ENCODE data around the gene ISG15. TPM values are rescaled to one million over a fixed set of nuclear protein-coding genes. Genes with fewer than 3 reads are reported as not detected.

Gene ISG15
- total and polyA plus RNA-seq, 9 of the 15 experiments (the other 6 are each of a cell fraction or from before 2014, with no cell fraction given): 0.40 to 58.3 (median 12.2) TPM

GRCh38 chr1:966704-967300, 46.5 kb upstream of the ISG15 start (continued):
- TF ChIP-seq POLR3A (IDR thresholded peaks at IDR 0.05; ENCODE audit: borderline replicate concordance, extremely low read depth, insufficient read depth, insufficient read length) (no peak), E2F1 (CRISPR knock-in tag; IDR thresholded peaks at IDR 0.05) (no peak; the same call in 1 of the 2 replicates), U2AF1 (optimal IDR thresholded peaks at IDR 0.05; ENCODE audit: low read depth, low read length) (no peak)

- H3K36me3 ChIP-seq (ENCODE audit: control insufficient read depth, insufficient read depth, low read length): peaks cover 28% of the 10 kb centered on the region; the same call in 2 of the 3 replicates
- ATAC-seq (no peak), FAIRE-seq (no peak), DNase-seq (ENCODE audit: extremely low read depth in 1 of 4, low spot score in 3 of 4) (no peak)
- intact Hi-C loops (cut with micrococcal nuclease) (no loop called here), in situ Hi-C loops (cut with MboI) (no loop called here)
- POLR2A ChIA-PET: interaction anchor here (0.6 to 1.8 kb wide), 9 partner anchors 8 to 38 kb away, joined by 3 to 10 read pairs (median 3); no protein-coding TSS in a partner anchor
- BruUV-seq (replicated peaks): no TSS peak
- no peaks in the 10 kb centered on the region for H4K20me1 ChIP-seq (replicated peaks; ENCODE audit: control insufficient read depth, insufficient read depth, low read length)
- WGBS (ENCODE audit: insufficient coverage, low coverage, missing lambda C conversion rate): 75% methylated on average over 19 of the region's 23 CpGs
- TF ChIP-seq MXD1 (CRISPR knock-in tag; IDR thresholded peaks at IDR 0.05; ENCODE audit: borderline replicate concordance, poor library complexity, severe bottlenecking) (no peak), CREB3 (tag; conservative IDR thresholded peaks at IDR 0.05; ENCODE audit: low read depth) (no peak), MAFF (IDR thresholded peaks at IDR 0.05; ENCODE audit: low read length) (no peak), PHF20 (IDR thresholded peaks at IDR 0.05; ENCODE audit: partially characterized antibody) (no peak), DPF2 (IDR thresholded peaks at IDR 0.05) (no peak)
- peaks cover 0 to 10% of the 10 kb centered on the region in 2 experiments; a peak in 2 of 5 replicates for H3K27me3 ChIP-seq (ENCODE audit: control insufficient read depth in 2 of 2, insufficient read depth in 2 of 2, low read length in 2 of 2)
- H3K4me3 ChIP-seq: no peak overlapping the region; the same call in 1 of the 2 replicates
- H3K9me1 ChIP-seq (ENCODE audit: control insufficient read depth, insufficient read depth, low read length): no peaks in the 10 kb centered on the region
- no peak overlapping the region for H3K27ac ChIP-seq (ENCODE audit: extremely low read depth, low read depth, low read length)
- H3K4me1 ChIP-seq (replicated peaks in 1 of 2; ENCODE audit: control insufficient read depth in 2 of 2, insufficient read depth in 2 of 2, low read length in 2 of 2): peaks cover 14 to 70% of the 10 kb centered on the region in 2 experiments; a peak in 4 of 5 replicates
- peak overlapping the region; percentile 98; the same call in 1 of the 2 replicates for H2AFZ ChIP-seq (ENCODE audit: low read depth, low read length)
- CTCF ChIA-PET (ENCODE audit: low intra/inter-chr PET ratio): no interaction called here
- H3K9ac ChIP-seq (ENCODE audit: insufficient read depth in 1 of 2, low read depth in 2 of 2, low read length in 2 of 2): peak overlapping the region; percentile 29 to 64; a peak in 3 of 4 replicates
- peaks cover 6% of the 10 kb centered on the region for H3K9me3 ChIP-seq (replicated peaks; ENCODE audit: control insufficient read depth, insufficient read depth, low read depth, low read length)
- H3K4me2 ChIP-seq (ENCODE audit: insufficient read depth, low read length): peak overlapping the region; percentile 94; the same call in 1 of the 2 replicates
- no peaks in the 10 kb centered on the region for H3K79me2 ChIP-seq (ENCODE audit: control insufficient read depth, insufficient read depth, low read length)
Observed at GRCh38 chr1:967466-968343, 45.6 kb upstream of the ISG15 start.
